Trophoblast cell (in vitro differentiated cells and primary cell): ENCODE data around the gene UBIAD1. TPM values are rescaled to one million over a fixed set of nuclear protein-coding genes. Genes with fewer than 3 reads are reported as not detected.

ENCODE experiments used
- DNase-seq, 2 donors: peaks; one replicate each; pipeline ENCODE4 v3.0.0-alpha.2; 2016
- H2AFZ ChIP-seq: 2 replicates; pipeline ENCODE4 v1.6.1; 2013; ENCODE audit warnings: low read length, moderate library complexity, mild to moderate bottlenecking; ENCODE audit not compliant: insufficient read depth, poor library complexity
- H2AK5ac ChIP-seq: 2 replicates; pipeline ENCODE4 v1.6.1; 2013; ENCODE audit warnings: mild to moderate bottlenecking, low read length
- H2BK120ac ChIP-seq: 2 replicates; pipeline ENCODE4 v1.6.1; 2013; ENCODE audit warnings: low read length, mild to moderate bottlenecking, moderate library complexity; ENCODE audit not compliant: insufficient read depth, poor library complexity
- H2BK12ac ChIP-seq: 2 replicates; pipeline ENCODE4 v1.6.1; 2013; ENCODE audit warnings: mild to moderate bottlenecking, low read length, moderate library complexity
- H2BK5ac ChIP-seq: 2 replicates; pipeline ENCODE4 v1.6.1; 2013; ENCODE audit warnings: low read length, low read depth, moderate library complexity, mild to moderate bottlenecking; ENCODE audit not compliant: poor library complexity
- H3K14ac ChIP-seq: 2 replicates; pipeline ENCODE4 v1.6.1; 2013; ENCODE audit warnings: mild to moderate bottlenecking, low read length
- H3K18ac ChIP-seq: 2 replicates; pipeline ENCODE4 v1.6.1; 2013; ENCODE audit warnings: mild to moderate bottlenecking, low read length
- H3K23ac ChIP-seq: 2 replicates; pipeline ENCODE4 v1.6.1; 2013; ENCODE audit warnings: low read length
- H3K27ac ChIP-seq: 2 replicates; pipeline ENCODE4 v1.5.1; 2013; ENCODE audit warnings: low read depth, mild to moderate bottlenecking, inconsistent platforms, low read length, moderate library complexity
- H3K27me3 ChIP-seq: 2 replicates; pipeline ENCODE4 v1.6.1; 2013; ENCODE audit warnings: inconsistent platforms, mild to moderate bottlenecking, low read length, moderate library complexity; ENCODE audit not compliant: insufficient read depth
- H3K36me3 ChIP-seq, 2 experiments: 1 replicate in 1 of 2; 2 replicates in 1 of 2; pipeline ENCODE4 v1.6.1; 2013; ENCODE audit warnings: low read length in 2 of 2, mild to moderate bottlenecking in 2 of 2, moderate library complexity in 1 of 2; ENCODE audit not compliant: insufficient read depth in 2 of 2, control insufficient read depth in 1 of 2
- H3K4ac ChIP-seq: 2 replicates; pipeline ENCODE4 v1.6.1; 2013; ENCODE audit warnings: low read depth, mild to moderate bottlenecking, low read length, moderate library complexity
- H3K4me1 ChIP-seq, 2 experiments: 1 replicate in 1 of 2; 2 replicates in 1 of 2; pipeline ENCODE4 v1.6.1; 2013; ENCODE audit warnings: low read length in 2 of 2, mild to moderate bottlenecking in 2 of 2, moderate library complexity in 1 of 2; ENCODE audit not compliant: insufficient read depth in 2 of 2, control insufficient read depth in 1 of 2
- H3K4me2 ChIP-seq: 2 replicates; pipeline ENCODE4 v1.6.1; 2013; ENCODE audit warnings: inconsistent platforms, mild to moderate bottlenecking, low read length, moderate library complexity
- H3K4me3 ChIP-seq: 2 replicates; pipeline ENCODE4 v1.5.1; 2013; ENCODE audit warnings: mild to moderate bottlenecking, low read depth, low read length, inconsistent platforms
- H3K79me1 ChIP-seq: one replicate; pipeline ENCODE4 v1.6.1; 2013; ENCODE audit warnings: low read length
- H3K79me2 ChIP-seq: 2 replicates; pipeline ENCODE4 v1.6.1; 2013; ENCODE audit warnings: low read length, mild to moderate bottlenecking; ENCODE audit not compliant: control insufficient read depth, insufficient read depth, poor library complexity
- H3K9ac ChIP-seq: 2 replicates; pipeline ENCODE4 v1.6.1; 2013; ENCODE audit warnings: mild to moderate bottlenecking, low read length
- H3K9me3 ChIP-seq: 2 replicates; pipeline ENCODE4 v1.6.1; 2013; ENCODE audit warnings: low read depth, mild to moderate bottlenecking, control low read depth, inconsistent platforms, low read length; ENCODE audit not compliant: insufficient read depth
- H4K12ac ChIP-seq: 2 replicates; pipeline ENCODE4 v1.6.1; 2013; ENCODE audit warnings: low read depth, mild to moderate bottlenecking, low read length, moderate library complexity
- H4K8ac ChIP-seq: 2 replicates; pipeline ENCODE4 v1.6.1; 2013; ENCODE audit warnings: low read depth, mild to moderate bottlenecking, low read length, moderate library complexity
- H4K91ac ChIP-seq: one replicate; pipeline ENCODE4 v1.6.1; 2013; ENCODE audit warnings: low read depth, mild to moderate bottlenecking, low read length, moderate library complexity
- WGBS: extraction: QIAGEN DNeasy Blood & Tissue Kit; methylation state at CpG from one replicate; pipeline ENCODE4 v1.1.7; 2013; ENCODE audit warnings: missing lambda C conversion rate; ENCODE audit not compliant: insufficient read length, insufficient coverage; ENCODE audit errors: extremely low coverage; 5-methylcytosine and 5-hydroxymethylcytosine counted together
- polyA plus RNA-seq: library from polyadenylated mRNA; stranded (reverse); fragments of 200-250 nt; gene quantifications from 2 replicates; pipeline ENCODE4 v1.2.3, GENCODE V29; 2013

The UBIAD1 gene
- 13.7 and 14.7 TPM in 2 replicates for polyA plus RNA-seq

- Histone ChIP-seq H2AFZ (peak within 1 kb of the TSS; percentile 98), H3K9ac (peak within 1 kb of the TSS; percentile 86), H2BK12ac (peak within 1 kb of the TSS; percentile 12), H3K27me3 (no peaks in the 10 kb centered on the region), H3K9me3 (no peaks in the 10 kb centered on the region), H3K4me1 (peaks cover 9 to 11% of the 10 kb centered on the region in 2 experiments), H3K79me1 (peaks cover 6% of the 10 kb centered on the region), H4K8ac (peak within 1 kb of the TSS; percentile 96), H3K18ac (peak within 1 kb of the TSS; percentile 92), H4K12ac (peak within 1 kb of the TSS; percentile 78), H3K14ac (peak within 1 kb of the TSS; percentile 98), H3K4me3 (peak within 1 kb of the TSS; percentile 86), H3K23ac (no peak within 1 kb of the TSS), H2AK5ac (no peak within 1 kb of the TSS), H2BK120ac (peak within 1 kb of the TSS; percentile 93), H4K91ac (peak within 1 kb of the TSS; percentile 91), H3K4me2 (peak within 1 kb of the TSS; percentile 63), H3K27ac (peak within 1 kb of the TSS; percentile 91), H3K4ac (peak within 1 kb of the TSS; percentile 46), H2BK5ac (peak within 1 kb of the TSS; percentile 77), H3K36me3 (peaks cover 0 to 2% of the 10 kb centered on the region in 2 experiments), H3K79me2 (peaks cover 3% of the 10 kb centered on the region)
- DNase-seq: peak; percentile 71 to 81
- WGBS: no CpG with 5 or more reads among the region's 64 CpGs
These were observed at the start of gene UBIAD1 for GRCh38 chr1:11272832-11273594. Gene UBIAD1, plus strand, starts transcription at chr1:11273198. Its CDS starts 334 bp downstream, at chr1:11273532.

GRCh38 chr1:11227106-11228077 lies 45.6 kb upstream of the UBIAD1 start:
- Histone ChIP-seq H4K12ac (no peak overlapping the region), H3K4me1 (no peaks in the 10 kb centered on the region), H2BK5ac (no peak overlapping the region), H3K79me2 (no peaks in the 10 kb centered on the region), H3K4ac (no peak overlapping the region), H2AK5ac (no peak overlapping the region), H2AFZ (no peak overlapping the region), H3K23ac (no peak overlapping the region), H3K14ac (no peak overlapping the region), H2BK12ac (no peak overlapping the region), H3K4me2 (no peak overlapping the region), H3K27ac (no peak overlapping the region), H3K9ac (no peak overlapping the region), H3K9me3 (no peaks in the 10 kb centered on the region), H2BK120ac (no peak overlapping the region), H3K36me3 (peaks cover 23 to 47% of the 10 kb centered on the region in 2 experiments), H3K18ac (no peak overlapping the region), H3K27me3 (no peaks in the 10 kb centered on the region), H4K8ac (no peak overlapping the region), H4K91ac (no peak overlapping the region), H3K4me3 (no peak overlapping the region), H3K79me1 (no peaks in the 10 kb centered on the region)
- no CpG with 5 or more reads among the region's 10 CpGs for WGBS
- no peak for DNase-seq

- no peak overlapping the region for H3K9ac ChIP-seq
- H3K18ac ChIP-seq: no peak overlapping the region
- no peak overlapping the region for H2AK5ac ChIP-seq
- H3K4ac ChIP-seq: no peak overlapping the region
- no peaks in the 10 kb centered on the region for H3K9me3 ChIP-seq
- H3K4me2 ChIP-seq: no peak overlapping the region
- no peak overlapping the region for H4K12ac ChIP-seq
- H3K23ac ChIP-seq: no peak overlapping the region
- H3K27me3 ChIP-seq: no peaks in the 10 kb centered on the region
- WGBS: 100% methylated on average over 1 of the region's 4 CpGs
- DNase-seq: no peak
- no peak overlapping the region for H2BK120ac ChIP-seq
- no peak overlapping the region for H2AFZ ChIP-seq
- H3K27ac ChIP-seq: no peak overlapping the region
- H3K36me3 ChIP-seq: peaks cover 24 to 54% of the 10 kb centered on the region in 2 experiments
- H4K8ac ChIP-seq: no peak overlapping the region
- no peaks in the 10 kb centered on the region for H3K79me1 ChIP-seq
- no peak overlapping the region for H2BK5ac ChIP-seq
- no peak overlapping the region for H4K91ac ChIP-seq
- H3K14ac ChIP-seq: no peak overlapping the region
- H3K4me1 ChIP-seq: no peaks in the 10 kb centered on the region
- H3K79me2 ChIP-seq: no peaks in the 10 kb centered on the region
- no peak overlapping the region for H3K4me3 ChIP-seq
- H2BK12ac ChIP-seq: no peak overlapping the region
These were observed 43.8 kb upstream of the UBIAD1 start for GRCh38 chr1:11229203-11229602.

DNA sequence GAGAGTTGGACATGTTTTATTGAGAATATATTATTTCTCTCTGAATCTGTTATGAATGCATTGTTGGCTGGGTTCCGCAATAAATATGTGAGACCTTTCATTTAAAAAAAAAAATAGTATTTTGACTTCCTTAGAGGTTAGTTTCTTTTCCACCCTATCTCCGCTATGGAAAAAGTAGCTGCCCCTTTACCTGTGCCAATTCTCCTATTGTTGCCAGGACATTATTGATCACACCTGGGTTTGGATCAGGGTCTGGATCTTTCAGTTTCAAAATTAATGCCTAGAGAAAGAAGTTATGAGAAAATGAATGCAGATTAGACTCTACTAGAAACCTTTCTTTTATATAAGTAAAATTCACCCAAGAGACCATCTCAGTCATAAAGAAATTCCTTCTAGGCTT lies 39.8 kb upstream of the UBIAD1 start:
- Histone ChIP-seq H3K4me2 (no peak overlapping the region), H2BK12ac (no peak overlapping the region), H3K4ac (no peak overlapping the region), H3K27ac (no peak overlapping the region), H3K9me3 (peaks cover under 1% of the 10 kb centered on the region), H3K4me1 (no peaks in the 10 kb centered on the region), H3K9ac (no peak overlapping the region), H4K8ac (no peak overlapping the region), H2BK5ac (no peak overlapping the region), H3K23ac (no peak overlapping the region), H3K27me3 (no peaks in the 10 kb centered on the region), H3K36me3 (peaks cover 34 to 69% of the 10 kb centered on the region in 2 experiments), H4K91ac (no peak overlapping the region), H3K79me2 (no peaks in the 10 kb centered on the region), H4K12ac (no peak overlapping the region), H2AFZ (no peak overlapping the region), H2AK5ac (no peak overlapping the region), H3K14ac (no peak overlapping the region), H3K79me1 (no peaks in the 10 kb centered on the region), H3K18ac (no peak overlapping the region), H2BK120ac (no peak overlapping the region), H3K4me3 (no peak overlapping the region)
- WGBS: no CpG with 5 or more reads among the region's 2 CpGs
- no peak for DNase-seq
